IMR-90 (cell line): Measurements from ENCODE around the gene TUSC1. TPM values are rescaled to one million over a fixed set of nuclear protein-coding genes. Genes with fewer than 3 reads are reported as not detected.

Experiments
- ATAC-seq: fragments of 200-7000 bp; cut with Tn5 transposase; 2 replicates; pipeline ENCODE4 v1.9.1; 2020; ENCODE audit warnings: low read depth, mild to moderate bottlenecking, moderate library complexity
- BruUV-seq: library from RNA; stranded (reverse); fragments of 400-500 nt; replicated peaks from 2 replicates; lab custom pipeline; 2021; lab: Mats Ljungman, UMichigan
- CTCF ChIA-PET: fragments of 300-600 bp; formaldehyde crosslinking; extraction: SDS; loops from one replicate; lab custom pipeline; 2021; ENCODE audit warnings: antibody characterized with exemption; lab: Yijun Ruan, JAX
- POLR2A ChIA-PET: fragments of 300-600 bp; sonication (Branson Sonifier 250); formaldehyde crosslinking; loops from one replicate; lab custom pipeline; 2022; ENCODE audit warnings: antibody characterized with exemption; ENCODE audit not compliant: unreplicated experiment; lab: Charles Lee
- DNase-seq: peaks from one replicate; pipeline ENCODE4 v3.0.0; 2013
- H2AFZ ChIP-seq: replicated peaks from 2 replicates; pipeline ENCODE3; 2013; ENCODE audit warnings: low read length, mild to moderate bottlenecking; ENCODE audit not compliant: poor library complexity
- H2AK5ac ChIP-seq: 2 replicates; pipeline ENCODE4 v1.6.1; 2013; ENCODE audit warnings: low read depth, low read length, inconsistent platforms
- H2AK9ac ChIP-seq: replicated peaks from 2 replicates; pipeline ENCODE3; 2013; ENCODE audit warnings: mild to moderate bottlenecking, low read depth, low read length, moderate library complexity; ENCODE audit not compliant: poor library complexity
- H2BK120ac ChIP-seq: 2 replicates; pipeline ENCODE4 v1.6.1; 2013; ENCODE audit warnings: low read depth, low read length, inconsistent platforms
- H2BK15ac ChIP-seq: 3 replicates; pipeline ENCODE4 v1.6.1; 2013; ENCODE audit warnings: low read depth, low read length, inconsistent platforms
- H2BK20ac ChIP-seq: 2 replicates; pipeline ENCODE4 v1.6.1; 2013; ENCODE audit warnings: low read depth, mild to moderate bottlenecking, inconsistent platforms, low read length, moderate library complexity
- H2BK5ac ChIP-seq: 2 replicates; pipeline ENCODE4 v1.6.1; 2013; ENCODE audit warnings: mild to moderate bottlenecking, low read depth, low read length, inconsistent platforms; ENCODE audit not compliant: poor library complexity, severe bottlenecking
- H3K14ac ChIP-seq: replicated peaks from 2 replicates; pipeline ENCODE4 v1.6.1; 2013; ENCODE audit warnings: low read depth, low read length, inconsistent platforms
- H3K18ac ChIP-seq: 2 replicates; pipeline ENCODE4 v1.6.1; 2013; ENCODE audit warnings: low read depth, low read length, control low read depth
- H3K23ac ChIP-seq: 2 replicates; pipeline ENCODE4 v1.6.1; 2013; ENCODE audit warnings: low read depth, low read length, inconsistent platforms
- H3K27ac ChIP-seq: 2 replicates; pipeline ENCODE4 v1.5.1; 2013; ENCODE audit warnings: mild to moderate bottlenecking, control low read depth, low read length; ENCODE audit not compliant: insufficient read depth
- H3K27me3 ChIP-seq: 2 replicates; pipeline ENCODE4 v1.6.1; 2013; ENCODE audit warnings: low read length; ENCODE audit not compliant: control insufficient read depth, insufficient read depth
- H3K36me3 ChIP-seq: 2 replicates; pipeline ENCODE4 v1.6.1; 2013; ENCODE audit warnings: low read length, mixed read lengths; ENCODE audit not compliant: control insufficient read depth, insufficient read depth
- H3K4ac ChIP-seq: 2 replicates; pipeline ENCODE4 v1.6.1; 2013; ENCODE audit warnings: low read depth, low read length, inconsistent platforms
- H3K4me1 ChIP-seq: 2 replicates; pipeline ENCODE4 v1.6.1; 2013; ENCODE audit warnings: low read length, mixed read lengths; ENCODE audit not compliant: control insufficient read depth, insufficient read depth
- H3K4me2 ChIP-seq: 2 replicates; pipeline ENCODE4 v1.6.1; 2013; ENCODE audit warnings: low read depth, mild to moderate bottlenecking, control low read depth, low read length, moderate library complexity
- H3K4me3 ChIP-seq: 2 replicates; pipeline ENCODE4 v1.5.1; 2013; ENCODE audit warnings: low read depth, mild to moderate bottlenecking, control low read depth, low read length, moderate library complexity; ENCODE audit not compliant: insufficient read depth
- H3K56ac ChIP-seq: 2 replicates; pipeline ENCODE4 v1.6.1; 2013; ENCODE audit warnings: low read length, inconsistent platforms; ENCODE audit not compliant: insufficient read depth; ENCODE audit errors: extremely low read depth
- H3K79me1 ChIP-seq, 2 experiments: 2 replicates each; pipeline ENCODE4 v1.6.1; 2013; ENCODE audit warnings: low read length in 2 of 2, inconsistent platforms in 1 of 2, low read depth in 1 of 2
- H3K9ac ChIP-seq: 2 replicates; pipeline ENCODE4 v1.6.1; 2013; ENCODE audit warnings: low read depth, low read length, control low read depth
- H3K9me1 ChIP-seq: 2 replicates; pipeline ENCODE4 v1.6.1; 2013; ENCODE audit warnings: low read length, inconsistent platforms; ENCODE audit not compliant: insufficient read depth
- H3K9me3 ChIP-seq: 2 replicates; pipeline ENCODE4 v1.6.1; 2013; ENCODE audit warnings: low read length; ENCODE audit not compliant: control insufficient read depth, insufficient read depth
- H4K20me1 ChIP-seq: 2 replicates; pipeline ENCODE4 v1.6.1; 2013; ENCODE audit warnings: low read length, inconsistent platforms; ENCODE audit not compliant: insufficient read depth
- H4K5ac ChIP-seq: 2 replicates; pipeline ENCODE4 v1.6.1; 2013; ENCODE audit warnings: mild to moderate bottlenecking, low read depth, low read length, control low read depth
- H4K8ac ChIP-seq, 2 experiments: 2 replicates each; pipeline ENCODE4 v1.6.1; 2013; ENCODE audit warnings: low read depth in 2 of 2, low read length in 2 of 2, control low read depth in 1 of 2, inconsistent platforms in 1 of 2
- H4K91ac ChIP-seq: 2 replicates; pipeline ENCODE4 v1.6.1; 2013; ENCODE audit warnings: low read depth, low read length, inconsistent platforms; ENCODE audit not compliant: insufficient read depth
- BHLHE40 ChIP-seq: fragments of 150-350 bp; IDR thresholded peaks from 2 replicates; pipeline ENCODE4 v1.6.1; 2016; ENCODE audit warnings: mild to moderate bottlenecking, low read depth, low read length
- CEBPB ChIP-seq: IDR thresholded peaks from 2 replicates; pipeline ENCODE4 v1.6.1; 2012; ENCODE audit warnings: low read depth, low read length, improper control_type of control experiment
- CHD1 ChIP-seq: IDR thresholded peaks from 2 replicates; pipeline ENCODE4 v1.6.1; 2012; ENCODE audit warnings: low read depth, low read length, improper control_type of control experiment
- CTCF ChIP-seq: conservative IDR thresholded peaks from 2 replicates; pipeline ENCODE4 v1.5.1; 2012; ENCODE audit warnings: mild to moderate bottlenecking, low read depth, low read length, improper control_type of control experiment
- FOS ChIP-seq: fragments of 150-350 bp; IDR thresholded peaks from 2 replicates; pipeline ENCODE4 v1.6.1; 2016; ENCODE audit warnings: low read depth, low read length
- MAFK ChIP-seq: IDR thresholded peaks from 2 replicates; pipeline ENCODE4 v1.6.1; 2012; ENCODE audit warnings: low read depth, low read length, improper control_type of control experiment
- MXI1 ChIP-seq: IDR thresholded peaks from 2 replicates; pipeline ENCODE4 v1.6.1; 2012; ENCODE audit warnings: low read depth, mild to moderate bottlenecking, low read length, moderate library complexity, borderline replicate concordance
- RAD21 ChIP-seq: IDR thresholded peaks from 2 replicates; pipeline ENCODE4 v1.6.1; 2012; ENCODE audit warnings: low read length, improper control_type of control experiment
- USF2 ChIP-seq: fragments of 150-350 bp; IDR thresholded peaks from 2 replicates; pipeline ENCODE4 v1.6.1; 2017; ENCODE audit warnings: mild to moderate bottlenecking, antibody characterized with exemption, low read length, low read depth
- dilution Hi-C: fragments of 300-500 bp; cut with HindIII; formaldehyde crosslinking; loops from one replicate; pipeline ENCODE4 v1.14.3; 2018; ENCODE audit warnings: low sequenced_read_pairs; ENCODE audit not compliant: unreplicated experiment
- in situ Hi-C: fragments of 300-500 bp; cut with MboI; formaldehyde crosslinking; loops from 3 replicates; pipeline ENCODE4 v1.14.3; 2019; ENCODE audit warnings: low sequenced_read_pairs, inconsistent platforms, mixed read lengths
- intact Hi-C: fragments of 100-400 bp; cut with micrococcal nuclease; formaldehyde crosslinking; loops from 2 replicates; pipeline ENCODE4 v1.10.0; 2022
- polyA plus RNA-seq, 3 experiments: library from polyadenylated mRNA; depleted of rRNA; stranded (reverse); fragments of >200 nt; gene quantifications; 2 replicates each; pipeline ENCODE4 v1.2.3, GENCODE V29; 2012; ENCODE audit warnings: low replicate concordance in 1 of 3
- total RNA-seq: library from RNA; depleted of rRNA; stranded (reverse); fragments of >200 nt; gene quantifications from 2 replicates; pipeline ENCODE4 v1.2.3, GENCODE V29; 2012

The TUSC1 gene
- total and polyA plus RNA-seq, 2 of the 4 experiments (the other 2 are of a cell fraction): 2.0 to 4.4 TPM

- Histone ChIP-seq H3K18ac (no peak overlapping the region), H4K91ac (no peak overlapping the region), H2AFZ (no peak overlapping the region), H3K23ac (no peak overlapping the region), H4K20me1 (no peaks in the 10 kb centered on the region), H3K56ac (no peak overlapping the region), H2BK15ac (no peak overlapping the region), H2BK20ac (no peak overlapping the region), H3K27me3 (no peaks in the 10 kb centered on the region), H3K79me1 (no peaks in the 10 kb centered on the region), H3K4me1 (no peaks in the 10 kb centered on the region), H2AK5ac (no peak overlapping the region), H2AK9ac (no peak overlapping the region), H4K8ac (no peak overlapping the region), H2BK5ac (no peak overlapping the region), H3K9me1 (no peaks in the 10 kb centered on the region), H3K4me3 (no peak overlapping the region), H3K36me3 (no peaks in the 10 kb centered on the region), H3K9ac (no peak overlapping the region), H4K5ac (no peak overlapping the region), H3K9me3 (no peaks in the 10 kb centered on the region), H3K4ac (no peak overlapping the region), H3K27ac (no peak overlapping the region), H2BK120ac (no peak overlapping the region), H3K4me2 (no peak overlapping the region), H3K14ac (no peak overlapping the region)
- TF ChIP-seq MXI1 (no peak), USF2 (no peak), FOS (no peak), BHLHE40 (no peak), RAD21 (no peak), CTCF (no peak), CHD1 (no peak), CEBPB (no peak), MAFK (no peak)
- dilution Hi-C loops: no loop called here
- ChIA-PET POLR2A (no interaction called here), CTCF (no interaction called here)
- intact Hi-C loops: no loop called here
- ATAC-seq: no peak
- in situ Hi-C loops: no loop called here
- DNase-seq: no peak
- BruUV-seq: no TSS peak
Observed at GRCh38 chr9:25709941-25710340, 31.7 kb upstream of the TUSC1 start.
